GM23248 (cell line): Measurements from ENCODE around the gene TCHH. TPM values are rescaled to one million over a fixed set of nuclear protein-coding genes. Genes with fewer than 3 reads are reported as not detected.

Experiments used
- DNase-seq: peaks from one replicate; pipeline ENCODE4 v3.0.0-alpha.2; 2015
- H2AFZ ChIP-seq: fragments of 200-600 bp; sonication (generic); 2 replicates; pipeline ENCODE4 v1.6.1; 2016; ENCODE audit warnings: antibody characterized with exemption
- H3F3A ChIP-seq: fragments of 200-600 bp; sonication (generic); 2 replicates; pipeline ENCODE4 v1.6.1; 2016; ENCODE audit warnings: mild to moderate bottlenecking, antibody characterized with exemption, mixed run types; ENCODE audit not compliant: insufficient read depth
- H3K27ac ChIP-seq: fragments of 200-600 bp; sonication (generic); 2 replicates; pipeline ENCODE4 v1.5.1; 2016; ENCODE audit warnings: mild to moderate bottlenecking
- H3K27me3 ChIP-seq: fragments of 200-600 bp; sonication (generic); replicated peaks from 2 replicates; pipeline ENCODE4 v1.6.1; 2016; ENCODE audit warnings: mild to moderate bottlenecking; ENCODE audit not compliant: insufficient read depth
- H3K36me3 ChIP-seq: fragments of 200-600 bp; sonication (generic); 2 replicates; pipeline ENCODE4 v1.6.1; 2016; ENCODE audit warnings: low read depth, mild to moderate bottlenecking
- H3K4me1 ChIP-seq: fragments of 200-600 bp; sonication (generic); 2 replicates; pipeline ENCODE4 v1.6.1; 2016; ENCODE audit warnings: mild to moderate bottlenecking; ENCODE audit not compliant: insufficient read depth
- H3K4me2 ChIP-seq: fragments of 200-600 bp; sonication (generic); one replicate; pipeline ENCODE4 v1.6.1; 2016; ENCODE audit warnings: mild to moderate bottlenecking; ENCODE audit not compliant: unreplicated experiment
- H3K4me3 ChIP-seq: fragments of 200-600 bp; sonication (generic); 2 replicates; pipeline ENCODE4 v1.5.1; 2016; ENCODE audit warnings: mild to moderate bottlenecking
- H3K79me2 ChIP-seq: fragments of 200-600 bp; sonication (generic); 2 replicates; pipeline ENCODE4 v1.6.1; 2016; ENCODE audit warnings: mild to moderate bottlenecking; ENCODE audit not compliant: insufficient read depth
- H3K9ac ChIP-seq: fragments of 200-600 bp; sonication (generic); 2 replicates; pipeline ENCODE4 v1.6.1; 2016; ENCODE audit warnings: mild to moderate bottlenecking
- H3K9me2 ChIP-seq: fragments of 200-600 bp; sonication (generic); 2 replicates; pipeline ENCODE4 v1.6.1; 2016; ENCODE audit warnings: mixed run types, mild to moderate bottlenecking, moderate library complexity; ENCODE audit not compliant: insufficient read depth
- H3K9me3 ChIP-seq: fragments of 200-600 bp; sonication (generic); one replicate; pipeline ENCODE4 v1.6.1; 2017; ENCODE audit warnings: low read depth
- H4K20me1 ChIP-seq: fragments of 200-600 bp; sonication (generic); 2 replicates; pipeline ENCODE4 v1.6.0; 2016; ENCODE audit not compliant: insufficient read depth
- EZH2 ChIP-seq: fragments of 200-600 bp; sonication (generic); IDR thresholded peaks from 2 replicates; pipeline ENCODE4 v1.6.1; 2018; ENCODE audit warnings: antibody characterized with exemption, mild to moderate bottlenecking; ENCODE audit not compliant: insufficient read depth, poor library complexity, severe bottlenecking
- EZH2phosphoT487 ChIP-seq: fragments of 200-600 bp; sonication (generic); IDR thresholded peaks from 2 replicates; pipeline ENCODE4 v1.6.1; 2018; ENCODE audit warnings: antibody characterized with exemption, moderate library complexity, mild to moderate bottlenecking, low read depth; ENCODE audit not compliant: insufficient read depth
- WGBS, 2 experiments: methylation state at CpG; one replicate each; pipeline ENCODE4 v1.1.6; 2015 to 2017; ENCODE audit warnings: low lambda C conversion rate in 2 of 2, low coverage in 1 of 2; ENCODE audit errors: missing lambda C conversion rate in 2 of 2; 5-methylcytosine and 5-hydroxymethylcytosine counted together
- in situ Hi-C: fragments of 300-500 bp; cut with MboI; formaldehyde crosslinking; loops from 2 replicates; pipeline ENCODE4 v1.15.0; 2020
- polyA plus RNA-seq: library from polyadenylated mRNA; unstranded; fragments of >200 nt; fragmentation: Nextera tagmentation; extraction: Ambion mirVana; gene quantifications from 2 replicates; pipeline ENCODE4 v1.2.1, GENCODE V29; 2016
- total RNA-seq: library from RNA; depleted of rRNA; stranded (reverse); fragments of >200 nt; shearing (Covaris generic); gene quantifications from 2 replicates; pipeline ENCODE4 v1.2.3, GENCODE V29; 2014; rRNA removed

Gene TCHH, protein sequence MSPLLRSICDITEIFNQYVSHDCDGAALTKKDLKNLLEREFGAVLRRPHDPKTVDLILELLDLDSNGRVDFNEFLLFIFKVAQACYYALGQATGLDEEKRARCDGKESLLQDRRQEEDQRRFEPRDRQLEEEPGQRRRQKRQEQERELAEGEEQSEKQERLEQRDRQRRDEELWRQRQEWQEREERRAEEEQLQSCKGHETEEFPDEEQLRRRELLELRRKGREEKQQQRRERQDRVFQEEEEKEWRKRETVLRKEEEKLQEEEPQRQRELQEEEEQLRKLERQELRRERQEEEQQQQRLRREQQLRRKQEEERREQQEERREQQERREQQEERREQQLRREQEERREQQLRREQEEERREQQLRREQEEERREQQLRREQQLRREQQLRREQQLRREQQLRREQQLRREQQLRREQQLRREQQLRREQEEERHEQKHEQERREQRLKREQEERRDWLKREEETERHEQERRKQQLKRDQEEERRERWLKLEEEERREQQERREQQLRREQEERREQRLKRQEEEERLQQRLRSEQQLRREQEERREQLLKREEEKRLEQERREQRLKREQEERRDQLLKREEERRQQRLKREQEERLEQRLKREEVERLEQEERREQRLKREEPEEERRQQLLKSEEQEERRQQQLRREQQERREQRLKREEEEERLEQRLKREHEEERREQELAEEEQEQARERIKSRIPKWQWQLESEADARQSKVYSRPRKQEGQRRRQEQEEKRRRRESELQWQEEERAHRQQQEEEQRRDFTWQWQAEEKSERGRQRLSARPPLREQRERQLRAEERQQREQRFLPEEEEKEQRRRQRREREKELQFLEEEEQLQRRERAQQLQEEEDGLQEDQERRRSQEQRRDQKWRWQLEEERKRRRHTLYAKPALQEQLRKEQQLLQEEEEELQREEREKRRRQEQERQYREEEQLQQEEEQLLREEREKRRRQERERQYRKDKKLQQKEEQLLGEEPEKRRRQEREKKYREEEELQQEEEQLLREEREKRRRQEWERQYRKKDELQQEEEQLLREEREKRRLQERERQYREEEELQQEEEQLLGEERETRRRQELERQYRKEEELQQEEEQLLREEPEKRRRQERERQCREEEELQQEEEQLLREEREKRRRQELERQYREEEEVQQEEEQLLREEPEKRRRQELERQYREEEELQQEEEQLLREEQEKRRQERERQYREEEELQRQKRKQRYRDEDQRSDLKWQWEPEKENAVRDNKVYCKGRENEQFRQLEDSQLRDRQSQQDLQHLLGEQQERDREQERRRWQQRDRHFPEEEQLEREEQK (N-terminal part only)
- 0.22 TPM in 1 of 2 replicates, not detected in the other for total RNA-seq
- polyA plus RNA-seq: 0.08 and 0.11 TPM in 2 replicates

GRCh38 chr1:152115344-152115743 is at the start of gene TCHH:
TSS of gene TCHH (minus strand) at chr1:152115444. CDS start at chr1:152114080, 1,364 bp downstream.
- no peak for DNase-seq
- no peak within 1 kb of the TSS for H3K9ac ChIP-seq
- H3K9me3 ChIP-seq: no peaks in the 10 kb centered on the region
- no peak for TF ChIP-seq EZH2phosphoT487
- TF ChIP-seq EZH2: no peak
- WGBS, 2 experiments: 38 to 43% methylated on average over 4 of the region's 4 CpGs
- peaks cover 6% of the 10 kb centered on the region; the same call in 1 of the 2 replicates for H3K4me1 ChIP-seq
- H4K20me1 ChIP-seq: no peaks in the 10 kb centered on the region
- no peaks in the 10 kb centered on the region for H3F3A ChIP-seq
- H3K36me3 ChIP-seq: no peaks in the 10 kb centered on the region
- in situ Hi-C loops: no loop called here
- no peak within 1 kb of the TSS for H2AFZ ChIP-seq
- H3K27ac ChIP-seq: no peak within 1 kb of the TSS
- H3K79me2 ChIP-seq: no peaks in the 10 kb centered on the region
- H3K4me2 ChIP-seq: no peak within 1 kb of the TSS
- no peaks in the 10 kb centered on the region for H3K9me2 ChIP-seq
- peaks cover 64% of the 10 kb centered on the region for H3K27me3 ChIP-seq
- no peak within 1 kb of the TSS for H3K4me3 ChIP-seq

- no peaks in the 10 kb centered on the region for H3K9me2 ChIP-seq
- H3K4me3 ChIP-seq: no peak overlapping the region
- peaks cover 15% of the 10 kb centered on the region for H3K27me3 ChIP-seq
- no peak for TF ChIP-seq EZH2phosphoT487
- no peak for TF ChIP-seq EZH2
- no peaks in the 10 kb centered on the region for H4K20me1 ChIP-seq
- no peaks in the 10 kb centered on the region for H3K9me3 ChIP-seq
- H2AFZ ChIP-seq: no peak overlapping the region
- 67 to 76% methylated on average over 2 of the region's 2 CpGs for whole genome bisulfite sequencing, 2 experiments
- H3F3A ChIP-seq: peaks cover 6% of the 10 kb centered on the region
- no peak for DNase-seq
- no peak overlapping the region for H3K9ac ChIP-seq
- H3K4me2 ChIP-seq: no peak overlapping the region
- H3K36me3 ChIP-seq: no peaks in the 10 kb centered on the region
- H3K4me1 ChIP-seq: peaks cover 28% of the 10 kb centered on the region
- in situ Hi-C loops: no loop called here
- no peak overlapping the region for H3K27ac ChIP-seq
- no peaks in the 10 kb centered on the region for H3K79me2 ChIP-seq
These were observed 49.4 kb upstream of the TCHH start for GRCh38 chr1:152164517-152165136.

- Histone ChIP-seq H2AFZ (no peak overlapping the region), H3K4me1 (peaks cover 19% of the 10 kb centered on the region), H3K79me2 (no peaks in the 10 kb centered on the region), H3F3A (peaks cover 6% of the 10 kb centered on the region), H3K9me3 (no peaks in the 10 kb centered on the region), H3K4me3 (no peak overlapping the region), H3K4me2 (peak overlapping the region; percentile 68), H4K20me1 (no peaks in the 10 kb centered on the region), H3K27ac (peak overlapping the region; percentile 44), H3K9ac (no peak overlapping the region), H3K27me3 (peaks cover 8% of the 10 kb centered on the region; the same call in 1 of the 2 replicates), H3K36me3 (no peaks in the 10 kb centered on the region), H3K9me2 (no peaks in the 10 kb centered on the region)
- TF ChIP-seq EZH2phosphoT487: no peak
- TF ChIP-seq EZH2: no peak
- 0 to 3% methylated on average over 1 of the region's 1 CpG for WGBS, 2 experiments
- in situ Hi-C loops: no loop called here
- DNase-seq: peak; percentile 92
These were observed 47.7 kb upstream of the TCHH start for GRCh38 chr1:152162792-152163463.
